CD4-positive, alpha-beta T cell (primary cell): ENCODE measurements around the gene CCDC15. TPM values are rescaled to one million over a fixed set of nuclear protein-coding genes. Genes with fewer than 3 reads are reported as not detected.

Experiments
- ATAC-seq: fragments of 200-7000 bp; cut with Tn5 transposase; one replicate; pipeline ENCODE4 v1.10.0; 2022; ENCODE audit warnings: mild to moderate bottlenecking; ENCODE audit not compliant: poor library complexity
- CTCF ChIA-PET: fragments of 350-600 bp; sonication (Branson Sonifier 250); formaldehyde crosslinking; loops from one replicate; lab custom pipeline; 2021; ENCODE audit warnings: antibody characterized with exemption, inconsistent platforms; lab: Charles Lee
- POLR2A ChIA-PET: fragments of 350-600 bp; sonication (Branson Sonifier 250); formaldehyde crosslinking; loops from one replicate; lab custom pipeline; 2021; ENCODE audit warnings: antibody characterized with exemption, inconsistent platforms; lab: Charles Lee
- DNase-seq, 14 experiments: peaks; one replicate each; pipeline ENCODE4 v3.0.0-alpha.2; 2013 to 2020; ENCODE audit warnings: mixed read lengths in 2 of 14
- H3K27ac ChIP-seq, 2 donors: one replicate each; pipeline versions ENCODE4 v1.5.1 to v1.7.0; 2013; ENCODE audit warnings: low read length in 2 of 2, low read depth in 1 of 2, mild to moderate bottlenecking in 1 of 2
- H3K27me3 ChIP-seq, 2 experiments: 1 replicate in 1 of 2; 2 replicates in 1 of 2; pipeline versions ENCODE4 v1.6.1 to v1.7.0; 2013; ENCODE audit warnings: low read length in 2 of 2, control low read depth in 1 of 2, mild to moderate bottlenecking in 1 of 2, moderate library complexity in 1 of 2; ENCODE audit not compliant: insufficient read depth in 2 of 2, control insufficient read depth in 1 of 2
- H3K36me3 ChIP-seq: one replicate; pipeline ENCODE4 v1.6.1; 2013; ENCODE audit warnings: low read length, control low read depth; ENCODE audit not compliant: insufficient read depth
- H3K4me1 ChIP-seq: one replicate; pipeline ENCODE4 v1.6.1; 2013; ENCODE audit warnings: low read length, control low read depth; ENCODE audit not compliant: insufficient read depth
- H3K4me3 ChIP-seq: one replicate; pipeline ENCODE4 v1.5.1; 2013; ENCODE audit warnings: mild to moderate bottlenecking, low read length, moderate library complexity
- H3K9me3 ChIP-seq, 2 experiments: 1 replicate in 1 of 2; 2 replicates in 1 of 2; pipeline versions ENCODE4 v1.6.1 to v1.7.0; 2013; ENCODE audit warnings: low read length in 2 of 2, mild to moderate bottlenecking in 2 of 2, control low read depth in 1 of 2, moderate library complexity in 1 of 2; ENCODE audit not compliant: control insufficient read depth in 1 of 2, insufficient read depth in 1 of 2
- H3K27ac Mint-ChIP-seq: one replicate; pipeline ENCODE4 v1.8.0; 2020; ENCODE audit warnings: mixed read lengths
- H3K27me3 Mint-ChIP-seq: one replicate; pipeline ENCODE4 v1.8.0; 2021; ENCODE audit warnings: mixed read lengths
- H3K36me3 Mint-ChIP-seq: one replicate; pipeline ENCODE4 v1.8.0; 2021; ENCODE audit warnings: low read depth, mixed read lengths
- H3K4me1 Mint-ChIP-seq: one replicate; pipeline ENCODE4 v1.8.0; 2021; ENCODE audit warnings: low read depth, mixed read lengths
- H3K4me3 Mint-ChIP-seq: one replicate; pipeline ENCODE4 v1.8.0; 2020; ENCODE audit warnings: mild to moderate bottlenecking, mixed read lengths
- H3K9me3 Mint-ChIP-seq: one replicate; pipeline ENCODE4 v1.8.0; 2020; ENCODE audit warnings: mixed read lengths
- CTCF ChIP-seq: fragments of 200-600 bp; IDR thresholded peaks from one replicate; pipeline ENCODE4 v1.8.0; 2022; ENCODE audit warnings: antibody characterized with exemption, mild to moderate bottlenecking
- intact Hi-C, 2 experiments: fragments of 100-400 bp; cut with DNase I in 1 of 2; cut with micrococcal nuclease in 1 of 2; formaldehyde crosslinking; loops; one replicate each; pipeline versions ENCODE4 v1.15.1 to v1.9.0; 2023 to 2025; cut with DNase I, micrococcal nuclease
- total RNA-seq, 174 experiments: library from RNA in 2 of 174; stranded (reverse) in 2 of 174; gene quantifications; one replicate each; pipeline ENCODE4 v1.2.3 and lab custom pipeline; 2021 to 2026

Gene CCDC15
- total RNA-seq, 2 experiments from 2014 or later: 0.89 to 1.1 TPM

- POLR2A ChIA-PET: no interaction called here
- no peak overlapping the region for H3K4me3 ChIP-seq
- Mint-ChIP-seq H3K4me3 (no peak overlapping the region), H3K4me1 (no peaks in the 10 kb centered on the region), H3K27me3 (no peaks in the 10 kb centered on the region), H3K27ac (no peak overlapping the region), H3K9me3 (peaks cover 7% of the 10 kb centered on the region), H3K36me3 (peaks cover 42% of the 10 kb centered on the region)
- H3K4me1 ChIP-seq: no peaks in the 10 kb centered on the region
- DNase-seq (no peak), ATAC-seq (no peak)
- intact Hi-C loops: no loop called here
- CTCF ChIA-PET: no interaction called here
- H3K9me3 ChIP-seq: peaks cover 3 to 7% of the 10 kb centered on the region in 2 experiments
- no peak overlapping the region for H3K27ac ChIP-seq
- H3K36me3 ChIP-seq: no peaks in the 10 kb centered on the region
- H3K27me3 ChIP-seq: no peaks in the 10 kb centered on the region
- TF ChIP-seq CTCF: no peak
These were observed 23.0 kb downstream of the CCDC15 start for GRCh38 chr11:124977006-124977405.

GRCh38 chr11:124978316-124978715 lies 24.3 kb downstream of the CCDC15 start:
- no peak overlapping the region for H3K4me3 Mint-ChIP-seq
- no peaks in the 10 kb centered on the region for H3K4me1 ChIP-seq
- H3K9me3 Mint-ChIP-seq: peaks cover 12% of the 10 kb centered on the region
- H3K36me3 ChIP-seq: no peaks in the 10 kb centered on the region
- H3K9me3 ChIP-seq: peaks cover 4 to 7% of the 10 kb centered on the region in 2 experiments
- ChIA-PET POLR2A (no interaction called here), CTCF (no interaction called here)
- no peaks in the 10 kb centered on the region for H3K4me1 Mint-ChIP-seq
- H3K27ac Mint-ChIP-seq: no peak overlapping the region
- no peak overlapping the region for H3K27ac ChIP-seq
- intact Hi-C loops: no loop called here
- H3K4me3 ChIP-seq: no peak overlapping the region
- TF ChIP-seq CTCF: no peak
- ATAC-seq (no peak), DNase-seq (no peak)
- no peaks in the 10 kb centered on the region for H3K27me3 ChIP-seq
- H3K27me3 Mint-ChIP-seq: no peaks in the 10 kb centered on the region
- peaks cover 55% of the 10 kb centered on the region for H3K36me3 Mint-ChIP-seq

GRCh38 chr11:124982043-124982442 lies 28.0 kb downstream of the CCDC15 start:
- ATAC-seq: no peak
- H3K9me3 ChIP-seq: peaks cover 4 to 15% of the 10 kb centered on the region in 2 experiments
- peaks cover 87% of the 10 kb centered on the region for H3K36me3 Mint-ChIP-seq
- ChIA-PET CTCF (no interaction called here), POLR2A (interaction anchor here (0.6 kb wide), 1 partner anchor 73 kb away, joined by 4 read pairs; no protein-coding TSS in a partner anchor)
- no peak overlapping the region for H3K27ac Mint-ChIP-seq
- no peak overlapping the region for H3K4me3 ChIP-seq
- H3K27me3 Mint-ChIP-seq: no peaks in the 10 kb centered on the region
- no peaks in the 10 kb centered on the region for H3K36me3 ChIP-seq
- no peak for TF ChIP-seq CTCF
- intact Hi-C loops: no loop called here
- no peak overlapping the region for H3K27ac ChIP-seq
- no peaks in the 10 kb centered on the region for H3K27me3 ChIP-seq
- no peak for DNase-seq
- no peak overlapping the region for H3K4me3 Mint-ChIP-seq
- peaks cover 12% of the 10 kb centered on the region for H3K9me3 Mint-ChIP-seq
- H3K4me1 ChIP-seq: no peaks in the 10 kb centered on the region
- no peaks in the 10 kb centered on the region for H3K4me1 Mint-ChIP-seq
